T-cell (primary cell): ENCODE data around the gene TMEM44. TPM values are rescaled to one million over a fixed set of nuclear protein-coding genes. Genes with fewer than 3 reads are reported as not detected.

Experiments
- ATAC-seq, 4 experiments: fragments of 200-7000 bp in 3 of 4; fragments of 150-1000 bp in 1 of 4; cut with Tn5 transposase; replicated peaks in 1 of 4; 1 replicate in 3 of 4; 2 replicates in 1 of 4; pipeline ENCODE4 v1.10.0; 2021; ENCODE audit warnings: moderate library complexity in 3 of 4, mild to moderate bottlenecking in 2 of 4, moderate number of reproducible peaks in 1 of 4
- CTCF ChIA-PET, 2 donors: fragments of 300-600 bp; sonication (Branson Sonifier 250); formaldehyde crosslinking; loops; one replicate each; lab custom pipeline; 2022; ENCODE audit warnings: antibody characterized with exemption in 2 of 2; lab: Charles Lee
- POLR2A ChIA-PET, 2 donors: fragments of 300-600 bp; sonication (Branson Sonifier 250); formaldehyde crosslinking; loops; one replicate each; lab custom pipeline; 2022; ENCODE audit warnings: antibody characterized with exemption in 2 of 2; lab: Charles Lee
- DNase-seq, 35 experiments: peaks; one replicate each; pipeline versions ENCODE4 v3.0.0 to v3.0.0-alpha.2; 2013 to 2023
- H3K27ac ChIP-seq: one replicate; pipeline ENCODE4 v1.5.1; 2013; ENCODE audit warnings: low read length
- H3K27me3 ChIP-seq, 2 experiments: replicated peaks in 1 of 2; 1 replicate in 1 of 2; 2 replicates in 1 of 2; pipeline versions ENCODE4 v1.6.1 to v1.7.0; 2013; ENCODE audit warnings: low read length in 1 of 2, mixed read lengths in 1 of 2; ENCODE audit not compliant: control insufficient read depth in 2 of 2, insufficient read depth in 2 of 2; ENCODE audit errors: extremely low read depth in 1 of 2
- H3K36me3 ChIP-seq, 2 donors: 1 replicate in 1 of 2; 2 replicates in 1 of 2; pipeline versions ENCODE4 v1.6.1 to v1.7.0; 2013; ENCODE audit warnings: low read length in 1 of 2; ENCODE audit not compliant: control insufficient read depth in 2 of 2, insufficient read depth in 1 of 2; ENCODE audit errors: extremely low read depth in 1 of 2
- H3K4me1 ChIP-seq, 2 experiments: 1 replicate in 1 of 2; 2 replicates in 1 of 2; pipeline versions ENCODE4 v1.6.1 to v1.7.0; 2013; ENCODE audit warnings: low read length in 2 of 2, mixed read lengths in 1 of 2; ENCODE audit not compliant: insufficient read depth in 2 of 2, control insufficient read depth in 1 of 2; ENCODE audit errors: extremely low read depth in 1 of 2
- H3K4me3 ChIP-seq, 2 donors: 1 replicate in 1 of 2; 2 replicates in 1 of 2; pipeline versions ENCODE4 v1.5.1 to v1.7.0; 2013; ENCODE audit warnings: mild to moderate bottlenecking in 2 of 2, low read length in 1 of 2, moderate library complexity in 1 of 2; ENCODE audit not compliant: control insufficient read depth in 1 of 2; ENCODE audit errors: extremely low read depth in 1 of 2
- H3K9me3 ChIP-seq: 2 replicates; pipeline ENCODE4 v1.7.0; 2013
- H3K27ac Mint-ChIP-seq, 2 donors: one replicate each; pipeline ENCODE4 v1.8.0; 2020 to 2021; ENCODE audit warnings: mild to moderate bottlenecking in 2 of 2, mixed read lengths in 2 of 2
- H3K27me3 Mint-ChIP-seq, 2 donors: one replicate each; pipeline ENCODE4 v1.8.0; 2021 to 2022; ENCODE audit warnings: mixed read lengths in 2 of 2
- H3K36me3 Mint-ChIP-seq: one replicate; pipeline ENCODE4 v1.8.0; 2021; ENCODE audit warnings: mixed read lengths
- H3K4me1 Mint-ChIP-seq, 3 donors: one replicate each; pipeline ENCODE4 v1.8.0; 2020 to 2022; ENCODE audit warnings: mixed read lengths in 3 of 3, mild to moderate bottlenecking in 1 of 3
- H3K4me3 Mint-ChIP-seq, 3 donors: one replicate each; pipeline ENCODE4 v1.8.0; 2020 to 2022; ENCODE audit warnings: mild to moderate bottlenecking in 3 of 3, mixed read lengths in 3 of 3, moderate library complexity in 3 of 3
- H3K9me3 Mint-ChIP-seq, 3 donors: one replicate each; pipeline ENCODE4 v1.8.0; 2020 to 2022; ENCODE audit warnings: mixed read lengths in 3 of 3
- WGBS: methylation state at CpG from one replicate; pipeline ENCODE4 v1.1.5; 2013; ENCODE audit warnings: missing lambda C conversion rate; ENCODE audit not compliant: insufficient coverage; 5-methylcytosine and 5-hydroxymethylcytosine counted together
- total RNA-seq, 35 experiments: library from RNA in 6 of 35; stranded (reverse) in 6 of 35; fragments of 120-200 nt in 1 of 35; gene quantifications; one replicate each; pipeline versions ENCODE4 v1.2.1 to v1.2.4 and lab custom pipeline; 2013 to 2026

Gene TMEM44
- total RNA-seq, 5 donors from 2014 or later (not counting 1 experiment from before 2014, with no cell fraction given): 1.6 to 3.3 (median 2.3) TPM

- no peak overlapping the region for H3K4me3 Mint-ChIP-seq
- Histone ChIP-seq H3K27ac (no peak overlapping the region), H3K27me3 (no peaks in the 10 kb centered on the region), H3K4me3 (no peak overlapping the region), H3K4me1 (no peaks in the 10 kb centered on the region), H3K36me3 (no peaks in the 10 kb centered on the region), H3K9me3 (no peaks in the 10 kb centered on the region)
- CTCF ChIA-PET: interaction anchor here in 1 of 2 donors (0.7 kb wide), 1 partner anchor 27 kb away, joined by 3 read pairs; no protein-coding TSS in a partner anchor
- DNase-seq (no peak), ATAC-seq (no peak)
- no peaks in the 10 kb centered on the region for H3K4me1 Mint-ChIP-seq
- H3K9me3 Mint-ChIP-seq: no peaks in the 10 kb centered on the region
- H3K27me3 Mint-ChIP-seq: no peaks in the 10 kb centered on the region
- 92% methylated on average over 2 of the region's 7 CpGs for WGBS
- H3K27ac Mint-ChIP-seq: peak overlapping the region in 1 of 2 donors; percentile 63
- H3K36me3 Mint-ChIP-seq: peaks cover 3% of the 10 kb centered on the region
- POLR2A ChIA-PET: no interaction called here
Observed at GRCh38 chr3:194620196-194620595, 13.0 kb downstream of the TMEM44 start.

- ChIA-PET POLR2A (no interaction called here), CTCF (no interaction called here)
- Histone ChIP-seq H3K9me3 (no peaks in the 10 kb centered on the region), H3K27ac (no peak overlapping the region), H3K27me3 (no peaks in the 10 kb centered on the region), H3K4me3 (no peak overlapping the region), H3K4me1 (no peaks in the 10 kb centered on the region), H3K36me3 (no peaks in the 10 kb centered on the region)
- no peak for ATAC-seq
- WGBS: 90% methylated on average over 1 of the region's 9 CpGs
- DNase-seq: no peak
- Mint-ChIP-seq H3K36me3 (peaks cover 3% of the 10 kb centered on the region), H3K9me3 (no peaks in the 10 kb centered on the region), H3K27ac (no peak overlapping the region), H3K4me3 (no peak overlapping the region), H3K27me3 (no peaks in the 10 kb centered on the region), H3K4me1 (no peaks in the 10 kb centered on the region)
Observed at GRCh38 chr3:194619741-194620140, 13.5 kb downstream of the TMEM44 start.

DNA sequence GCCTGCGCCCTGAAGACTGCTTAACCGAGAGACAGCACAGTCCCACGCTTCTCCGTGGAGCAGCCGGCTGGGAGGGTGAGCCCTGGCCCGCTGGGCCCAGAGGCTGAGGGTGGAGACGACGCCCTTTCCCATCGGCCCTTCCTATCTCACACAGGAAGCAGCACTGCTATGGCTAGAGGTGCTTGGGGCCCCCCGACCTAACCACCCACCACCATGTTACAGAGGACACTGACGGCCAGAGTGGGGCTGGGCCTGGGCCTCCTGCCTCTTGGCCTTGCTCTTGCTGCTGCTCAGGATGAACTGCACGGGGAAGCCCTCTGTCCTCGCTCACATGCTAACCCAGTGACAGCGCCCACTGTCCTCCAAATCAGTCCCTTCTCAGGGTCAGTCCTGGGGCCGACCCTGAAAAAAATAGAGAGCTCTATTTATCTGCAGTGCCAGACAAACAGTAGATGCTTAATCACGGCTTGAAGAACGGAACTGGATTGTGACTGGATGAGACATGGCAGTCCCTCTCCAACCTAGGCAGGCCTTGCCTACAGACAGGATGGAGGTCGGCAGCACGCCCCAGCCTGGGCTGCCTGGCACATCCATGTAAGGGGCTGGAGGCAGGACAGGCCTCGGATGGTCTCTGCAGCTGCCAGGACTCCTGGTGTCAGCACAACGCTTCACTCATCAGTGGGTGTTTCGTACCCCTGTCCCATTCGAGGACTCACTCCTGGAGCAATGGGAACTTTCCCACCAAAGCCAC, 14.2 kb downstream of the TMEM44 start:
- no peaks in the 10 kb centered on the region for H3K4me1 ChIP-seq
- Mint-ChIP-seq H3K36me3 (peaks cover 3% of the 10 kb centered on the region), H3K4me3 (no peak overlapping the region), H3K9me3 (no peaks in the 10 kb centered on the region), H3K27me3 (no peaks in the 10 kb centered on the region), H3K27ac (no peak overlapping the region), H3K4me1 (no peaks in the 10 kb centered on the region)
- 87% methylated on average over 17 of the region's 23 CpGs for WGBS
- POLR2A ChIA-PET: no interaction called here
- DNase-seq (no peak), ATAC-seq (no peak)
- no peak overlapping the region for H3K27ac ChIP-seq
- CTCF ChIA-PET: no interaction called here
- no peak overlapping the region for H3K4me3 ChIP-seq
- H3K36me3 ChIP-seq: no peaks in the 10 kb centered on the region
- no peaks in the 10 kb centered on the region for H3K9me3 ChIP-seq
- H3K27me3 ChIP-seq: no peaks in the 10 kb centered on the region

- Histone ChIP-seq H3K4me3 (no peak overlapping the region), H3K27ac (no peak overlapping the region), H3K9me3 (no peaks in the 10 kb centered on the region), H3K27me3 (no peaks in the 10 kb centered on the region), H3K36me3 (no peaks in the 10 kb centered on the region), H3K4me1 (no peaks in the 10 kb centered on the region)
- WGBS: 88% methylated on average over 4 of the region's 9 CpGs
- CTCF ChIA-PET: no interaction called here
- Mint-ChIP-seq H3K9me3 (no peaks in the 10 kb centered on the region), H3K4me1 (no peaks in the 10 kb centered on the region), H3K27ac (no peak overlapping the region), H3K27me3 (no peaks in the 10 kb centered on the region), H3K36me3 (peaks cover 3% of the 10 kb centered on the region), H3K4me3 (no peak overlapping the region)
- POLR2A ChIA-PET: no interaction called here
- DNase-seq (no peak), ATAC-seq (no peak)
Observed at GRCh38 chr3:194617827-194618226, 15.4 kb downstream of the TMEM44 start.

- no peaks in the 10 kb centered on the region for H3K36me3 ChIP-seq
- no peak overlapping the region for H3K27ac ChIP-seq
- 88% methylated on average over 14 of the region's 14 CpGs for WGBS
- Mint-ChIP-seq H3K27me3 (no peaks in the 10 kb centered on the region), H3K4me1 (no peaks in the 10 kb centered on the region), H3K36me3 (peaks cover 3% of the 10 kb centered on the region), H3K27ac (no peak overlapping the region), H3K4me3 (no peak overlapping the region), H3K9me3 (no peaks in the 10 kb centered on the region)
- H3K27me3 ChIP-seq: no peaks in the 10 kb centered on the region
- no peaks in the 10 kb centered on the region for H3K9me3 ChIP-seq
- no peaks in the 10 kb centered on the region for H3K4me1 ChIP-seq
- ChIA-PET CTCF (no interaction called here), POLR2A (no interaction called here)
- DNase-seq (no peak), ATAC-seq (no peak)
- H3K4me3 ChIP-seq: no peak overlapping the region
Observed at GRCh38 chr3:194617143-194617671, 16.0 kb downstream of the TMEM44 start.

- Mint-ChIP-seq H3K4me1 (no peaks in the 10 kb centered on the region), H3K36me3 (peaks cover 3% of the 10 kb centered on the region), H3K27me3 (no peaks in the 10 kb centered on the region), H3K9me3 (no peaks in the 10 kb centered on the region), H3K4me3 (no peak overlapping the region), H3K27ac (no peak overlapping the region)
- Histone ChIP-seq H3K4me3 (no peak overlapping the region), H3K9me3 (no peaks in the 10 kb centered on the region), H3K27me3 (no peaks in the 10 kb centered on the region), H3K36me3 (no peaks in the 10 kb centered on the region), H3K4me1 (no peaks in the 10 kb centered on the region), H3K27ac (no peak overlapping the region)
- CTCF ChIA-PET: interaction anchor here (0.7 kb wide), 2 partner anchors 13 to 62 kb away, joined by 3 to 4 read pairs; no protein-coding TSS in a partner anchor
- POLR2A ChIA-PET: no interaction called here
- no peak for ATAC-seq
- no peak for DNase-seq
- WGBS: 90% methylated on average over 11 of the region's 11 CpGs
Observed at GRCh38 chr3:194615226-194615625, 18.0 kb downstream of the TMEM44 start.
